A549 (cell line): ENCODE data around the gene HRH1. TPM values are rescaled to one million over a fixed set of nuclear protein-coding genes. Genes with fewer than 3 reads are reported as not detected.

Experiments
- ATAC-seq, 2 experiments: fragments of 200-7000 bp in 1 of 2; fragments of >200 bp in 1 of 2; cut with Nextera tagmentation in 1 of 2; cut with Tn5 transposase in 1 of 2; 3 replicates each; pipeline versions ENCODE4 v1.8.0 to v1.9.1; 2018 to 2020; ENCODE audit warnings: mild to moderate bottlenecking in 1 of 2, moderate library complexity in 1 of 2
- CTCF ChIA-PET: fragments of 300-600 bp; sonication (Branson Sonifier 250); formaldehyde crosslinking; extraction: SDS; loops from one replicate; lab custom pipeline; 2021; ENCODE audit warnings: antibody characterized with exemption, inconsistent platforms; lab: Yijun Ruan, JAX
- POLR2A ChIA-PET: fragments of 350-600 bp; formaldehyde crosslinking; extraction: SDS; loops from one replicate; lab custom pipeline; 2021; ENCODE audit warnings: antibody characterized with exemption, inconsistent platforms; lab: Yijun Ruan, JAX
- DNase-seq, 2 experiments: peaks; one replicate each; pipeline versions ENCODE4 v3.0.0 to v3.0.0-alpha.2; 2011 to 2016; ENCODE audit warnings: low read depth in 1 of 2, low spot score in 1 of 2
- FAIRE-seq: peaks from 2 replicates; lab custom pipeline; 2011; peaks lifted over from hg19 to GRCh38; lab: Jason Lieb, UNC
- H3K27ac ChIP-seq, 2 experiments: fragments of >200 bp; sonication (Bioruptor Twin); formaldehyde crosslinking; 3 replicates each; pipeline ENCODE4 v1.5.1; 2016 to 2017
- H3K4me1 ChIP-seq: fragments of >200 bp; sonication (Bioruptor Twin); formaldehyde crosslinking; 3 replicates; pipeline ENCODE4 v1.6.1; 2016
- H3K4me2 ChIP-seq: fragments of >200 bp; sonication (Bioruptor Twin); formaldehyde crosslinking; 3 replicates; pipeline ENCODE4 v1.6.1; 2016
- H3K4me3 ChIP-seq: fragments of >200 bp; sonication (Bioruptor Twin); formaldehyde crosslinking; 3 replicates; pipeline ENCODE4 v1.5.1; 2016
- H3K9me3 ChIP-seq: fragments of >200 bp; sonication (Bioruptor Twin); formaldehyde crosslinking; 3 replicates; pipeline ENCODE4 v1.6.1; 2016
- BHLHE40 ChIP-seq: IDR thresholded peaks from 2 replicates; pipeline ENCODE4 v1.6.1; 2012; ENCODE audit warnings: low read depth, low read length, inconsistent platforms
- CBX2 ChIP-seq: fragments of 200-600 bp; sonication (generic); IDR thresholded peaks from 2 replicates; pipeline ENCODE4 v1.6.1; 2016; ENCODE audit warnings: low read depth, mild to moderate bottlenecking, borderline replicate concordance
- EP300 ChIP-seq, 2 experiments: fragments of >200 bp; sonication (Bioruptor Twin); formaldehyde crosslinking; IDR thresholded peaks; 2 replicates in 1 of 2; 3 replicates in 1 of 2; pipeline ENCODE4 v1.6.1; 2016 to 2017
- ESRRA ChIP-seq: fragments of 150-350 bp; IDR thresholded peaks from 2 replicates; pipeline ENCODE4 v1.6.1; 2014; ENCODE audit warnings: mild to moderate bottlenecking, low read length, borderline replicate concordance
- FOSL2 ChIP-seq, 2 experiments: fragments of 450-650 bp in 1 of 2; fragments of >200 bp in 1 of 2; sonication (Bioruptor Twin) in 1 of 2; formaldehyde crosslinking; IDR thresholded peaks; 2 replicates each; pipeline versions ENCODE4 v1.5.0 to v1.6.1; 2016 to 2020; ENCODE audit warnings: mild to moderate bottlenecking in 1 of 2, moderate library complexity in 1 of 2
- FOXS1 ChIP-seq: fragments of 250-450 bp; sonication (Bioruptor Pico); IDR thresholded peaks from 2 replicates; pipeline ENCODE4 v1.5.0; 2020; ENCODE audit warnings: mild to moderate bottlenecking, moderate library complexity
- HOXB5 ChIP-seq: fragments of 250-450 bp; sonication (Bioruptor Pico); IDR thresholded peaks from 2 replicates; pipeline ENCODE4 v1.5.0; 2020; ENCODE audit warnings: mild to moderate bottlenecking, moderate library complexity
- KDM1A ChIP-seq: fragments of 200-600 bp; sonication (generic); IDR thresholded peaks from 2 replicates; pipeline ENCODE4 v1.6.1; 2016; ENCODE audit warnings: low read depth, mild to moderate bottlenecking
- MAZ ChIP-seq: fragments of 150-350 bp; IDR thresholded peaks from 2 replicates; pipeline ENCODE4 v1.6.1; 2014; ENCODE audit warnings: antibody characterized with exemption, low read depth, low read length, borderline replicate concordance
- NR3C1 ChIP-seq: fragments of >200 bp; sonication (Bioruptor Twin); formaldehyde crosslinking; IDR thresholded peaks from 3 replicates; pipeline ENCODE4 v1.6.1; 2017
- POLR2A ChIP-seq: IDR thresholded peaks from 2 replicates; pipeline ENCODE4 v1.6.1; 2012; ENCODE audit warnings: mild to moderate bottlenecking, low read length
- RARB ChIP-seq: fragments of 250-450 bp; sonication (Bioruptor Pico); IDR thresholded peaks from 2 replicates; pipeline ENCODE4 v1.8.0; 2021; ENCODE audit warnings: mild to moderate bottlenecking, moderate library complexity
- ZNF302 ChIP-seq: fragments of 250-450 bp; sonication (Bioruptor Pico); IDR thresholded peaks from 2 replicates; pipeline ENCODE4 v1.9.0; 2021; ENCODE audit warnings: inconsistent platforms, mild to moderate bottlenecking, moderate library complexity
- ZSCAN20 ChIP-seq: fragments of 250-450 bp; sonication (Bioruptor Pico); IDR thresholded peaks from 2 replicates; pipeline ENCODE4 v1.8.0; 2022; ENCODE audit warnings: mild to moderate bottlenecking, moderate library complexity
- WGBS: methylation state at CpG from one replicate; pipeline ENCODE4 v1.1.6; 2017; ENCODE audit errors: missing lambda C conversion rate; 5-methylcytosine and 5-hydroxymethylcytosine counted together
- polyA plus RNA-seq, 4 experiments: library from polyadenylated mRNA; depleted of rRNA in 3 of 4; stranded (reverse); fragments of >200 nt; fragmentation: RNase III in 1 of 4; extraction: RNeasy Plus Mini Kit Qiagen cat#74134 plus additional on column Dnase treatment in 1 of 4; gene quantifications; 2 replicates in 3 of 4; 3 replicates in 1 of 4; pipeline ENCODE4 v1.2.3, GENCODE V29; 2011 to 2017
- TF ChIP-seq, protein P1 (sequence below): fragments of 250-450 bp; sonication (Bioruptor Pico); IDR thresholded peaks from 2 replicates; pipeline ENCODE4 v1.5.0; 2020; ENCODE audit warnings: low read depth, mild to moderate bottlenecking, moderate library complexity

HRH1 gene
- polyA plus RNA-seq, 2 of the 4 experiments (the other 2 are of a cell fraction), result 4.2 TPM

DNA sequence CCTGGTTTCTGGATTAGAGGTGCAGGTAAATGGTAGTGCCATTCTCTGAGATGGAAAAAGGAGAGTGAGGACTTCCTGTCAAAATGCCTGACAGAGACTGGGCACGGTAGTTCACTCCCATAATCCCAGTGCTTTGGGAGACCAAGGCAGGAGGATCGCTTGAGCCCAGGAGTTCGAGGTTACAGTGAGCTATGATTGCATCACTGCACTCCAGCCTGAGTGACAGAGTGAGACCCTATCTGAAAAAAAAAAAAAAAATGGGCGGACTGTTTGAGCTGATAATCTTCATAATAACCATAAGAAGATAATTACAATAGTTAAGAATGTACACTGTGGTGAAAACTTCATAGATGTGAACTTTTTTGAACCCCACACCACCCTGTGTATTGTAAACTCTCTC lies 44.2 kb downstream of the HRH1 start:
- no peak for DNase-seq
- Histone ChIP-seq H3K27ac (no peak overlapping the region), H3K4me3 (no peak overlapping the region), H3K4me1 (peaks cover 30% of the 10 kb centered on the region), H3K9me3 (no peaks in the 10 kb centered on the region), H3K4me2 (no peak overlapping the region)
- 84% methylated on average over 4 of the region's 4 CpGs for WGBS
- no peak for ATAC-seq
- no peak for FAIRE-seq
- ChIA-PET POLR2A (no interaction called here), CTCF (interaction anchor here (0.6 to 7.1 kb wide), 11 partner anchors 8 to 138 kb away, joined by 3 to 43 read pairs (median 4); partner anchors contain the start of gene HRH1)
- TF ChIP-seq ESRRA, result no peak

DNA sequence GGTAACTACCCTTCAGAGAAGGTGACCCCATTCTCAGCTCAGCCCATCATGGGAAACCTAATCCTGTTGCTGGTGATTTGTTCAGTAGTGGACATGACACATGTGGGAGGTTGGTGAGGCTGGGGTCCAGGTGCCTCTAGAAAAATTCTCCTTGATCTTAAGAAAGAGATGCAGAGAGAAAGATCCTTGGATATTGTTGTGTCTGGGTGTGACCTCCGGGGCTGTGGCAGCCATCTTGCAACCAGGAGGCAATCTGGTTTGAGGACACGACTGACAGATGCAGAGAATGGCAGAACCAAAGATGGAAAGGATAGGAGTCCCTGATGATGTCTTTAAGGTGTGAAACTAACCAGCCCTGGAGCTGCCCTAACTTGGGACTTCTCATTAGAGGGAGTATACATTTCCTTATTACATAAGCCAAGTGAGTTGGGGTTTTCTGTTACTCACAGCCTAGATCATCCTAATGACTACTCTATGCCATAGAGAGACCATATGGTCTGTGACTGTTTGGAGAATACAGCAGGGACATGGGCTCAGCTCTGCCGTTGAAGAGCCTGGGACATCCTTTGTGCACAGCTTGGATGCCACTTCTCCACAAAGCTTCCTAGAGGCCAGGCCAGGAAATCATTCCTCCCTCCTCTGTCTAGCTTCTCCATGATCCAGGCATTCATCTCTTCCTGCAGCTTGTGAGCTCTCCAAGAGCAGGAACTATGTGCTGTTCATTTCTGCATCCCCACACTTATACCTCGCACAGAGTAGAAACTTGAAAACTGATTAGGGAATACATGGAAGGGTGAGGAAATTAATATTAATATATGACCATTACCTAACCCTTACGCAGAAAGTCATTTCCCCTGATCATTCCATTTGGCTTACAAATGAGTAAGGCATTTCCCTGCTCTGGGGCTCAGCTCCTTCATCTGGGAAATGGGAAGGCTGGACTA lies 45.9 kb downstream of the HRH1 start:
- Histone ChIP-seq H3K4me2 (no peak overlapping the region), H3K4me1 (peaks cover 29% of the 10 kb centered on the region), H3K9me3 (no peaks in the 10 kb centered on the region), H3K4me3 (no peak overlapping the region), H3K27ac (no peak overlapping the region)
- no peak for DNase-seq
- 89% methylated on average over 5 of the region's 5 CpGs for WGBS
- TF ChIP-seq, protein P1, sequence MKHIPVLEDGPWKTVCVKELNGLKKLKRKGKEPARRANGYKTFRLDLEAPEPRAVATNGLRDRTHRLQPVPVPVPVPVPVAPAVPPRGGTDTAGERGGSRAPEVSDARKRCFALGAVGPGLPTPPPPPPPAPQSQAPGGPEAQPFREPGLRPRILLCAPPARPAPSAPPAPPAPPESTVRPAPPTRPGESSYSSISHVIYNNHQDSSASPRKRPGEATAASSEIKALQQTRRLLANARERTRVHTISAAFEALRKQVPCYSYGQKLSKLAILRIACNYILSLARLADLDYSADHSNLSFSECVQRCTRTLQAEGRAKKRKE (CRISPR knock-in tag), result no peak
- TF ChIP-seq KDM1A (no peak), ZNF302 (CRISPR knock-in tag) (no peak), ZSCAN20 (no peak)
- no peak for FAIRE-seq
- ATAC-seq, result no peak
- POLR2A ChIA-PET, result no interaction called here
- CTCF ChIA-PET, result interaction anchor here (0.5 to 10.3 kb wide), 7 partner anchors 16 to 570 kb away, joined by 3 to 74 read pairs (median 5); partner anchors contain the start of gene HRH1

DNA sequence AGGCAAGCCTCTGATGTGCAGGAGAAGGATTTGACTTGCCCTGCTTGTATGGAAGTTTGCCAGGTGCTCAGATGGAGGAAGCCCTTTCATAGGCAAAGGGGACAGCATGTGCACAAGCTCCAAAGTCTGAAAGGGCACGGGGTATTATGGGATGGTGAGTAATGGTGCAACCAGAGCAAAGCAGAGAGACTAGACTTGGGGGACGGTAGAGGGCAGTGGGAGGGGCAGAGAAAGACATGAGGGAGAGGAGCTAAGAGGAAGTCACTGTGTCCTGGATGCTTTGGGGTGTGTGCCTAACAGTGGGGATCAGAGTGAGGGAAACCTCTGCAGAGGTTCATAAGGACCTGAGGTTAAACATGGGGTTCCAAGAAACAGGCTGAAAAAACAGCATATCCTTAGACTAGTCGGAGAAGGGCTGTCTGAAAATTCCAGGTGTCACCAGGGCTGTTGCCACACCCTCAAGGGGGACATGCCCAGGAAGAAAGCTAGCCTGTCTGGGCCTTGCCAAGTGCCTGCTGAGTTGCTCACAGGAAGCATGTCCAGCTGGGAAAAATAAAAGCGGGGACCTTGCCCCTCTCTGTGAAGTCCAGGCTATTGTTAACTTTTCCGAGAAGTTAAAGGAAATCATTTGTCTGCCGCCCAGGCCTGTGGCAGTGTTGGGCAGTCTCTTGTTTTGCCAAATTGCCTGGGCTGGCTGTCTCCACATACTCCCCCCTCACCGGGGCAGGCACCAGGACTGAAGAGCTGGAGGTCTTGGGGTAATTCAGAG lies 47.1 kb downstream of the HRH1 start:
- CTCF ChIA-PET, result interaction anchor here (1.2 to 10.3 kb wide), 4 partner anchors 24 to 141 kb away, joined by 3 to 74 read pairs (median 9); partner anchors contain the start of gene HRH1
- DNase-seq, result peak in 1 of 2 experiments; percentile 44
- no peak for FAIRE-seq

DNA sequence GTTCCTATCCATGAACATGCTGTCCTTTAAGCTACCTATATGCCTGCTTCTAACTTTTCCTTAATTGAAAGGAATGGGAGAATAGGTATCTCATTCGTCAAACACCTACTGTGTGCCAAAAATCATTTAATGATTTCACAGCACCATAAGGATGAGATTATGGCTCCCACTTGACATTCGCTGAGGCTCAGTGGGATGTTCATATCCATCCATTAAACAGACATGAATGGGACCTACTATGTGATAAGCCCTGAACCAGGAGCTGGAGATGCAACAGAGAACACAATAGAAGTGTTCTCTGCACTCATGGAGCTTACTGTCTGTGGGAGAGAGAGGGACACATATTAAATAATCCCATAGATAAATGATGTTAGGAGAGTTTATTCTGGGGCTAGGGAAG lies 49.7 kb downstream of the HRH1 start:
- DNase-seq (no peak), ATAC-seq (no peak)
- no peak overlapping the region for H3K4me2 ChIP-seq
- TF ChIP-seq FOSL2 (IDR thresholded peaks at IDR 0.05) (no peak), FOSL2 (CRISPR knock-in tag; IDR thresholded peaks at IDR 0.05) (no peak), NR3C1 (no peak), FOXS1 (CRISPR knock-in tag) (no peak), RARB (CRISPR knock-in tag) (no peak), EP300 (IDR thresholded peaks at IDR 0.05) (no peak), BHLHE40 (no peak), ZSCAN20 (no peak), HOXB5 (no peak), POLR2A (no peak), CBX2 (no peak)
- TF ChIP-seq, all 56 proteins: peak for 0
- ChIA-PET CTCF (interaction anchor here (0.7 to 10.3 kb wide), 7 partner anchors 11 to 258 kb away, joined by 3 to 74 read pairs (median 3); partner anchors contain the start of gene HRH1), POLR2A (no interaction called here)
- 97% methylated on average over 2 of the region's 2 CpGs for WGBS
- Histone ChIP-seq H3K4me1 (peaks cover 27% of the 10 kb centered on the region), H3K4me3 (no peak overlapping the region), H3K9me3 (no peaks in the 10 kb centered on the region), H3K27ac (no peak overlapping the region)
- no peak for FAIRE-seq

More for the DNA sequence above, 47.1 kb downstream of the HRH1 start:
- POLR2A ChIA-PET, result no interaction called here
- Histone ChIP-seq H3K4me3 (no peak overlapping the region), H3K4me1 (peaks cover 17% of the 10 kb centered on the region), H3K4me2 (0 out of 3 replicates have a peak overlapping the region, but pooled peaks have one; percentile 3), H3K27ac (peak overlapping the region in 1 of 2 experiments; percentile 61; a peak in 3 of 6 replicates), H3K9me3 (no peaks in the 10 kb centered on the region)
- peak in 1 of 2 experiments; percentile 30; a peak in 2 of 6 replicates for ATAC-seq
- whole genome bisulfite sequencing, result 60% methylated on average over 7 of the region's 7 CpGs
- TF ChIP-seq MAZ, result no peak
- TF ChIP-seq NR3C1, result no peak
